GM21447 (cell line): ENCODE measurements around the gene PRSS33.

ENCODE experiments used
- ATAC-seq: cut with Tn5 transposase; IDR thresholded peaks from one replicate; pipeline ENCODE4 v1.9.1; 2021; ENCODE audit not compliant: unreplicated experiment

The PRSS33 gene

GRCh38 chr16:2787406-2787805, at the start of gene PRSS33:
PRSS33 (minus strand) TSS chr16:2787560; CDS start chr16:2786547, 1,013 bp downstream.
- no peak for ATAC-seq

- no peak for ATAC-seq
These were observed 49.5 kb upstream of the PRSS33 start for GRCh38 chr16:2836646-2837508.

- ATAC-seq = no peak
These were observed 48.5 kb upstream of the PRSS33 start for GRCh38 chr16:2835638-2836493.

GRCh38 chr16:2834968-2835367, 47.6 kb upstream of the PRSS33 start:
- no peak for ATAC-seq

- ATAC-seq = no peak
These were observed 46.4 kb upstream of the PRSS33 start for GRCh38 chr16:2833776-2834175.

- no peak for ATAC-seq
These were observed 43.8 kb upstream of the PRSS33 start for GRCh38 chr16:2831203-2831602.

GRCh38 chr16:2830355-2830695, 43.0 kb upstream of the PRSS33 start:
- no peak for ATAC-seq

GRCh38 chr16:2829501-2830354, 42.4 kb upstream of the PRSS33 start, which contains the start of gene ZG16B:
ZG16B (plus strand) TSS chr16:2830303; CDS start chr16:2830442, 139 bp downstream.
- ATAC-seq = no peak

GRCh38 chr16:2828876-2829430, 41.6 kb upstream of the PRSS33 start:
- no peak for ATAC-seq

- no peak for ATAC-seq
These were observed 41.1 kb upstream of the PRSS33 start for GRCh38 chr16:2828521-2828840.

- ATAC-seq = no peak
These were observed 40.6 kb upstream of the PRSS33 start for GRCh38 chr16:2827831-2828520.

GRCh38 chr16:2827374-2827791, 40.0 kb upstream of the PRSS33 start:
- no peak for ATAC-seq

GRCh38 chr16:2826591-2827373, 39.4 kb upstream of the PRSS33 start:
- ATAC-seq = no peak

- no peak for ATAC-seq
These were observed 38.5 kb upstream of the PRSS33 start for GRCh38 chr16:2825906-2826305.

GRCh38 chr16:2825049-2825742, 37.8 kb upstream of the PRSS33 start:
- ATAC-seq = no peak

GRCh38 chr16:2824626-2825025, 37.3 kb upstream of the PRSS33 start:
- ATAC-seq = no peak

GRCh38 chr16:2822496-2822895, 35.1 kb upstream of the PRSS33 start:
- ATAC-seq = no peak

GRCh38 chr16:2822158-2822495, 34.8 kb upstream of the PRSS33 start:
- no peak for ATAC-seq
